GM18867 (cell line): ENCODE results near the gene GPR161.

Experiments used
- ATAC-seq: cut with Tn5 transposase; IDR thresholded peaks from one replicate; pipeline ENCODE4 v1.9.1; 2021; ENCODE audit warnings: mild to moderate bottlenecking, moderate library complexity; ENCODE audit not compliant: unreplicated experiment

The GPR161 gene

DNA sequence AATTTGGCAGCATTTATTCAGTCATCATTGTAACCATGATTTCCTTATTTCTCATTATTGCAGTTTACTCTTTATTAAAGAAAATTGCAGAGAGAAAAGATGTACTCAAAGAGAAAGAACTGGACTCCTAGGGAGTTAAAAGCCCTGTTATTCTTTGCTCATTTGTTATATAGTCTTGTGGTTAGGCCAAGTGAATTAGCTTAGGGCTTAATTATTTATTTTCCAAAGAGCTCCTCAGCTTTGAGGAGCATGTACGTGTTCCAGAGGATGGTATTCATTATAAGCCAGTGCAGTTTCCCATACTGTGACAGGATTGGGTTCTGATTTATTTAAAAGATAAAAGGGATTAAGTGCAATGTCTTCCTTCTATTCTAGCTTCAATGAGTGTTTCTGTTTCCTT is 86.4 kb downstream of the GPR161 start:
- no peak for ATAC-seq

DNA sequence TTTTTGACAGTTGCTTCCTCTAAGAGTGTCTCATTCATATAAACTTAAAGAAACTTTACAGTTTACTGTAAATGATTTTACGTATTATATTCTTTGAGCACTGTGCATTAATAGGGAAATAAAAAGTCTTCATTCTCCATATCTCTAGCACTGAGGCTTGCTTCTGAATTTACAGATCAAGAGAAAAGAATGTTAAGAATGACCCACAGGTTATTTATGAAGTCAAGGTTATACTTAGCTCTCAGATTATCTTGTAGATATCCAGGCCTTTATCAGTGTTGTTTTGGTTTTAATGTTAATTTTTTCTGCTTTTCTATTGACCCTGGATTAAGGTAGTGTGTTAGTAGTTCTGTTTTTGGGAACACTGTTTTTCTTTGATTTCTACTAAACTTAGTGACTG is 91.4 kb downstream of the GPR161 start:
- ATAC-seq, result no peak

DNA sequence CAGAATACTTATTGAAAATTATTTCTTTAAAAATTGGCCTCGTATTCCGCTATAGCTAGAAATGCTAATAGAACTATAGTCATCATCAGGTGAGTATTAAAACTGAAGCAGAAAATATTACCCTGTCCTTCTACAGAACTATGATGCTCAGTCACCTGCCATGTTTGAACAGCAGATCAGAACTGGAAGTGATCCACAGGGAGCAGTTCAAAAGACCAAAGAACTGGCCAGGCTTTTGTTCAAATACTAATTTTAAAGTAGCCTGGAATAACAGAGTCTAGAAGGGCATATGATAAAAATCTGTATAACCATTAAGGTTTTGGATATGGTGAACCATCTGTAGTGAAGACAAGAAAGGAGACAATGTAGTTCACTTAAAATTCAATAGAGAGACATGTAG is 94.4 kb downstream of the GPR161 start:
- no peak for ATAC-seq

DNA sequence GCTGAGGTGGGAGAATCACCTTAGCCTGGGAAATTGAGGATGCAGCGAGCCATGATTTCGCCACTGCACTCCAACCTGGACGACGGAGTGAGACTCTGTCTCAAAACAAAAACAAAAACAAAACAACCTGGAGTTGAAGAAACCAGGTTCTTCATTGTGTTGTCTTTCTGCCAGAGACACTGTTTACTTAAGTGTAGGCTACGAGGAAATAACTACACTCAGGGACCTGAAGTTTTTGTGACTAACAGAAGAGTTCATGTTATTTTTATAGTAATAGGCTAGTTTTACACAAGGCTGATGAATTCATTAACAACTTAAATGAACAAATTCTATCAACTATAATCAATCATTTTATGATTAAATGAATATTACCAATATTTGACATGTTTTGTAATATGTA is 101.4 kb downstream of the GPR161 start:
- ATAC-seq, result no peak

DNA sequence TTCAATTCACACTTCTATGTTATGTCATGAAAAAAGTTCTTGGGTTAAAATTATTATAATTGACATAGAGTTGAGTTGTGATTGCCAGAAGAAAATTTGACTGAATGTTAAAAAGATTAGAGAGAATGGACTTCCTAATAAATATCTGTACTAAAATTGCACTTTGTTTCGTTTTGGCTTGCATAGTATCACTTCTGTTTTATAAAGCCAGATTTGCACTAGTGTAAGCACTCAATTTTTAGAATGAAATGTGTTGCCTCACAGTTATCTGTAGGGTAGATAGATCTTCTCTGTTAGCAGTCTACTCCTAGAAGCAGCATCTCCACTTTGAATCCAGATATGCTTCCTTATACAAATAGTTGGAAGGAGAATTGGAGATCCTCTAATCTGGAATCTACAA is 104.7 kb downstream of the GPR161 start:
- no peak for ATAC-seq

DNA sequence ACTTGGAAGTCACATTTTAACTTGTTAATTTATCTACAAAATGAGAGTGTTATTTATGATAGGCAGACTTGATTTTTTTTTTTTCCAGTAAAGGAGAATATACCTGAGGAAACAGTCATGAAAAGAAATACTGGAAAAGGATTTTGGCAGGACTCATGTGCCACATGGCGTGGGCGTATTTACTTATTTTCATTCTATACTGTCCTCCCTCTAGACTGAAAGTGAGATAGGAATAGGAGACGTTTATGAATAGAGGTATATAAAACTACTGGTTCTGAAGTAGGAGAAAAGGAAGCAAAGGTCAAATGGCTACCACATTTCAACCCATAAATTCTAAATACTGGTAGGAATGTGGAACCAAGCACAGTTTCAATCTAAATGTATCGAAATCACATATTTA is 105.1 kb downstream of the GPR161 start:
- no peak for ATAC-seq

DNA sequence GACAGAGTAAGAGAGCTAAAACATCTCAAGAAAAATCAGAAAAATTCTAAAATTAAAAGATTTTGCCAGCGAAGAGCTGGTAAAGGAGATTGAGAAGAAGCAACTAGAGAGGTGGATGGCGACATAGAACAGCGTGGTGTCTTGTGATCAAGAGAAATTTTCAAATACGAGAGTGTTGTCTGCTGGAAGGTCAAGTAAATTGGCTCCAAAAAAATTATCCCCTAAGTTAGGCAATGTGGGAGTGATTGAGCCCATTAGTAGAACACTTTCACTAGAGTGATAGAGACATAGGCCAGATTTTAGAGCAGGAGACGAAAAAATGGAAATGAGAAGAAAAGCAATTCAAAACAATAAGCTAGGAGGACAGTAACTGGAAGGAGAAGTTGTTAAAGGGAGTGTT is 105.5 kb downstream of the GPR161 start:
- no peak for ATAC-seq
